ENCODE measurements around the gene BUB3. TPM values are rescaled to one million over a fixed set of nuclear protein-coding genes. Genes with fewer than 3 reads are reported as not detected.

The BUB3 gene
- total and polyA plus RNA-seq, 3 donors from 2014 or later = 78.7 to 148 (median 96.0) TPM

- Histone ChIP-seq H3K36me3 (ENCODE audit: low read depth, missing control alignments) (no peaks in the 10 kb centered on the region), H3K4me3 (no peak overlapping the region), H3K4me1 (no peaks in the 10 kb centered on the region), H3K9me3 (no peaks in the 10 kb centered on the region), H3K27me3 (peaks cover 21% of the 10 kb centered on the region), H3K27ac (no peak overlapping the region)
- TF ChIP-seq CTCF (IDR thresholded peaks at IDR 0.05) (no peak), POLR2A (IDR thresholded peaks at IDR 0.05) (no peak)
- intact Hi-C loops (cut with DNase I; ENCODE audit: low total_unique reads) = no loop called here
- DNase-seq = no peak
- WGBS, 2 donors = 16 to 19% methylated on average over 9 to 10 of the region's 10 CpGs
Observed at GRCh38 chr10:123143825-123144168, 10.4 kb upstream of the BUB3 start.

GRCh38 chr10:123144697-123145541 lies 9.3 kb upstream of the BUB3 start:
- H3K4me1 ChIP-seq = no peaks in the 10 kb centered on the region
- intact Hi-C loops (cut with DNase I; ENCODE audit: low total_unique reads) = no loop called here
- H3K9me3 ChIP-seq = no peaks in the 10 kb centered on the region
- no peak overlapping the region for H3K4me3 ChIP-seq
- 2 to 4% methylated on average over 28 of the region's 29 CpGs for WGBS, 2 donors
- no peak for DNase-seq
- H3K27ac ChIP-seq = no peak overlapping the region
- H3K27me3 ChIP-seq = peaks cover 12% of the 10 kb centered on the region
- TF ChIP-seq CTCF (IDR thresholded peaks at IDR 0.05) = no peak
- no peak for TF ChIP-seq POLR2A (IDR thresholded peaks at IDR 0.05)
- H3K36me3 ChIP-seq (ENCODE audit: low read depth, missing control alignments) = no peaks in the 10 kb centered on the region

GRCh38 chr10:123145542-123146012 lies 8.6 kb upstream of the BUB3 start:
- H3K9me3 ChIP-seq = no peaks in the 10 kb centered on the region
- peaks cover 10% of the 10 kb centered on the region for H3K27me3 ChIP-seq
- TF ChIP-seq CTCF (IDR thresholded peaks at IDR 0.05) (no peak), POLR2A (IDR thresholded peaks at IDR 0.05) (no peak)
- WGBS, 2 donors = 5 to 7% methylated on average over 14 of the region's 14 CpGs
- H3K4me1 ChIP-seq = no peaks in the 10 kb centered on the region
- intact Hi-C loops (cut with DNase I; ENCODE audit: low total_unique reads) = no loop called here
- no peak overlapping the region for H3K27ac ChIP-seq
- no peak overlapping the region for H3K4me3 ChIP-seq
- no peaks in the 10 kb centered on the region for H3K36me3 ChIP-seq (ENCODE audit: low read depth, missing control alignments)
- no peak for DNase-seq

- Histone ChIP-seq H3K4me1 (peaks cover 6% of the 10 kb centered on the region), H3K36me3 (ENCODE audit: low read depth, missing control alignments) (no peaks in the 10 kb centered on the region), H3K9me3 (no peaks in the 10 kb centered on the region), H3K4me3 (no peak overlapping the region), H3K27me3 (peaks cover 10% of the 10 kb centered on the region), H3K27ac (no peak overlapping the region)
- DNase-seq = no peak
- intact Hi-C loops (cut with DNase I; ENCODE audit: low total_unique reads) = no loop called here
- no peak for TF ChIP-seq POLR2A (IDR thresholded peaks at IDR 0.05)
- WGBS, 2 donors = 2 to 3% methylated on average over 29 to 56 of the region's 59 CpGs
Observed at GRCh38 chr10:123146013-123146893, 7.9 kb upstream of the BUB3 start.

Measured in testis (tissue), 3 donors.